Activated naive CD8-positive, alpha-beta T cell treated with anti-CD3 and anti-CD28 coated beads, Interleukin-2, amount 10 ng/mL, durations not matched to agents 7 days and 5 days (primary cell): Measurements from ENCODE around the gene GALNT2. TPM values are rescaled to one million over a fixed set of nuclear protein-coding genes. Genes with fewer than 3 reads are reported as not detected.

Experiments
- ATAC-seq: fragments of 150-1000 bp; cut with Tn5 transposase; one replicate; pipeline ENCODE4 v1.10.0; 2021; ENCODE audit warnings: low read depth, moderate library complexity
- POLR2A ChIA-PET: fragments of 350-600 bp; sonication (Branson Sonifier 250); formaldehyde crosslinking; loops from one replicate; lab custom pipeline; 2021; ENCODE audit warnings: antibody characterized with exemption; lab: Charles Lee
- DNase-seq: peaks from one replicate; pipeline ENCODE4 v3.0.0; 2021
- H3K27ac Mint-ChIP-seq: one replicate; pipeline ENCODE4 v1.8.0; 2022; ENCODE audit warnings: mild to moderate bottlenecking, mixed read lengths
- H3K27me3 Mint-ChIP-seq: one replicate; pipeline ENCODE4 v1.8.0; 2022; ENCODE audit warnings: mild to moderate bottlenecking, moderate library complexity, mixed read lengths
- H3K36me3 Mint-ChIP-seq: one replicate; pipeline ENCODE4 v1.8.0; 2021; ENCODE audit warnings: mild to moderate bottlenecking, mixed read lengths
- H3K4me1 Mint-ChIP-seq: one replicate; pipeline ENCODE4 v1.8.0; 2021; ENCODE audit warnings: mixed read lengths
- H3K4me3 Mint-ChIP-seq: one replicate; pipeline ENCODE4 v1.8.0; 2022; ENCODE audit warnings: mild to moderate bottlenecking, moderate library complexity, mixed read lengths
- H3K9me3 Mint-ChIP-seq: one replicate; pipeline ENCODE4 v1.8.0; 2021; ENCODE audit warnings: mixed read lengths
- total RNA-seq, 2 experiments: library from RNA; stranded (reverse); gene quantifications; one replicate each; pipeline ENCODE4 v1.2.3, GENCODE V29; 2021

The GALNT2 gene
- total RNA-seq, result 10 to 100 TPM; 25.3 to 29.0 TPM

GRCh38 chr1:230066466-230067404, at the start of gene GALNT2:
TSS of gene GALNT2 (plus strand) at chr1:230067238. CDS start at chr1:230067281, 43 bp downstream.
- H3K27me3 Mint-ChIP-seq, result peaks cover 4% of the 10 kb centered on the region

DNA sequence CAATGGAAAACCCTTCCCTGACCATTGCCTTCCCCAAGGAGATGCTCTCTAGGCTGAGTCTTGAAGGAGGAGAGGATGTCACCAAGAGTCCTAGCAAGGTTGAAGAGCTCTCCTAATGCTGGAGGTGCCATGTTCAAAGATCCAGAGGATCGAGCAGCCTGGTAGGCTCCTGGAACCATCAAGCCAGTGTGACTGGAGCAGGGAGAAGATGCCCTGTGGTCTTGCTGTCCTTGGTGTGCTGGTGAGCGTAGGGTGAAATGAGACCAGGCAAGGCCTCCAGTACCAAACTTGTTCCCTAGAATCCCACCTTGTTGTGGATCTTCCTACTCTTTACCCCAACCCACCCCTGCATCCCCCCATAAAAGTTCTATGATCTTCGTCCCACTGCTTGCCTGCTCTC, 46.6 kb upstream of the GALNT2 start:
- Mint-ChIP-seq H3K27ac (no peak overlapping the region), H3K4me1 (no peaks in the 10 kb centered on the region), H3K36me3 (no peaks in the 10 kb centered on the region), H3K4me3 (no peak overlapping the region), H3K9me3 (no peaks in the 10 kb centered on the region), H3K27me3 (peaks cover 6% of the 10 kb centered on the region)
- DNase-seq (no peak), ATAC-seq (no peak)
- POLR2A ChIA-PET, result no interaction called here

More at GRCh38 chr1:230066466-230067404, at the start of gene GALNT2:
- peak within 1 kb of the TSS; percentile 90 for H3K27ac Mint-ChIP-seq
- H3K4me1 Mint-ChIP-seq, result peaks cover 25% of the 10 kb centered on the region
- H3K9me3 Mint-ChIP-seq, result peaks cover 7% of the 10 kb centered on the region
- ATAC-seq, result peak; percentile 86
- peaks cover 5% of the 10 kb centered on the region for H3K36me3 Mint-ChIP-seq
- POLR2A ChIA-PET, result interaction anchor here (0.6 to 1.5 kb wide), 3 partner anchors 43 to 440 kb away, joined by 3 to 6 read pairs (median 4); partner anchors contain the start of genes TAF5L and URB2
- peak; percentile 94 for DNase-seq
- peak within 1 kb of the TSS; percentile 92 for H3K4me3 Mint-ChIP-seq

DNA sequence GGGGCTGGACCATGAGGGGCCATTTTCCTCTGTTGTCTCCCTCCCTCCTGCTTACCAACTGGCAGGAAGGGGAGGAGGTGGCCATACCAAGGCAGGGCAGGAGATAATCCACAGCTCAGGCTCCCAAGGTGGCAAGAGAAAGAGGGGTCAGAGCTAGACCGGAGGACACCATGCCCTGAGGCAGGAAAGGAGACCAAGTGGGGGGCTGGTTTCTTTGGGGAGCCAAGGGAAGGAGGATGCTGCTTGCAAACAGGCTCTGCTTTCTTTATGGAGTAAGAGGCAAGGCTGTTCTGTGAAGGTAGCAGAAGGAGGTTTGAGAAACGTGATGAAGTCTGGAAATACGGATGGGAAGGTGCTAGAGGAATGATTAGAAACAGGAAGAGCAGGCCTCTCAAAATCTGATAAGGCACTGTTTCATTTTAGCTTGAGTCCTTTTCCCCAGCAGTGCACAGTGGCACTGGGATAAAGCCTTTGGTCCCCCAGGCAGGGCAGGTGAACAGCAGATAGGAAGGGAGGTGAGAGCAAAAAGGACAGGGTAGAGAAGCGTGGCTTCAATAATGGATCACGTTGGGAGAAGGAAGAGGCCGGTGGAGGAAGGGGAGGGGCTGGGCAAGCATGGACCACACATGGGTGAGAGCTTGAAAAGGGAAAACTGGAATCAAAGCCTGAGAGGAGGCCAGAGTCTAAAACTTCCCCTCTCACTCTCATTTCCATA, 44.2 kb upstream of the GALNT2 start:
- POLR2A ChIA-PET, result no interaction called here
- Mint-ChIP-seq H3K36me3 (peaks cover 1% of the 10 kb centered on the region), H3K4me3 (no peak overlapping the region), H3K9me3 (no peaks in the 10 kb centered on the region), H3K27me3 (peaks cover 9% of the 10 kb centered on the region), H3K4me1 (no peaks in the 10 kb centered on the region), H3K27ac (no peak overlapping the region)
- DNase-seq, result no peak
- ATAC-seq, result no peak

DNA sequence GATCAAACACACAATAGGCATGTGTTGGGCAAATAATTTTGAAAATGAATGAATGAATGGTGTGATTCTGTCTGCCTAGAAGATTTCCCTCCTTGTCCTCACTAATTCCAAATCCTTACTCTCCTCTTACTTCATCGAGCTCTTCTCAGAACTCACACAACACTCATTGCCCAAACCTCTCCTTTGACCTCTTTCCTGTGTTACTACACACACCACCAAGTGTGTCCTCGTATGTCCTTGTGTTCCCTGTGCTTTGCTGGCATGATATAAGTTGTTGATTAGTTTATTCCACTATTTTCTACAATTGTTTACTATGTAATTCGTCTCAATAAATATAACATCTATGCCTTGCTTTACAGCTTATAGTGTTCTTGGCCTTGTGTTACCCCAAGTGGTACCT, 41.4 kb upstream of the GALNT2 start:
- Mint-ChIP-seq H3K9me3 (no peaks in the 10 kb centered on the region), H3K27ac (no peak overlapping the region), H3K4me1 (peaks cover 2% of the 10 kb centered on the region), H3K27me3 (peaks cover 5% of the 10 kb centered on the region), H3K4me3 (no peak overlapping the region), H3K36me3 (peaks cover 1% of the 10 kb centered on the region)
- no peak for DNase-seq
- POLR2A ChIA-PET, result no interaction called here
- ATAC-seq, result no peak

- Mint-ChIP-seq H3K36me3 (peaks cover 1% of the 10 kb centered on the region), H3K9me3 (no peaks in the 10 kb centered on the region), H3K27ac (no peak overlapping the region), H3K27me3 (peaks cover 5% of the 10 kb centered on the region), H3K4me1 (peaks cover 2% of the 10 kb centered on the region), H3K4me3 (no peak overlapping the region)
- DNase-seq, result no peak
- POLR2A ChIA-PET, result no interaction called here
- ATAC-seq, result no peak
These were observed 40.9 kb upstream of the GALNT2 start for GRCh38 chr1:230026139-230026538.

DNA sequence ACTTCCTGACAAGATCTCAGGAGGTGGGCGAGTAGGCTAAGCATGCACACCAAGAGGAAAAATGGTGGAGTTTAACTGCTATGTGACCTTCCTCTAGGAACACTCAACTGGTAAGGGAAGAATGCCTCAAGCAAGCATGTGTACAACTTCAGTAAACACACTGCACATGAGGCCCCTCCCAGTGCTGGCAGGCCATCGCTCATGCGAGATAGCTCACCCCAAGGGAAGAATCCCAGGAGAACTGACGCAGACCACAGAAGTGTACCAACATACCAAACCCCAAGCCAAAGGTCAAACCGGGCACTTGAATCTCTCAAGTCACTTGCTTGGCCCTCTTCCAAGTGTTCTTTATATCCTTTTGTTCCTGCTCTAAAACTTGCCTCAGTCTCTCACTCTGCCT, 40.5 kb upstream of the GALNT2 start:
- Mint-ChIP-seq H3K4me3 (no peak overlapping the region), H3K9me3 (no peaks in the 10 kb centered on the region), H3K27ac (no peak overlapping the region), H3K36me3 (peaks cover 1% of the 10 kb centered on the region), H3K27me3 (peaks cover 5% of the 10 kb centered on the region), H3K4me1 (peaks cover 2% of the 10 kb centered on the region)
- ATAC-seq, result no peak
- POLR2A ChIA-PET, result no interaction called here
- DNase-seq, result no peak

DNA sequence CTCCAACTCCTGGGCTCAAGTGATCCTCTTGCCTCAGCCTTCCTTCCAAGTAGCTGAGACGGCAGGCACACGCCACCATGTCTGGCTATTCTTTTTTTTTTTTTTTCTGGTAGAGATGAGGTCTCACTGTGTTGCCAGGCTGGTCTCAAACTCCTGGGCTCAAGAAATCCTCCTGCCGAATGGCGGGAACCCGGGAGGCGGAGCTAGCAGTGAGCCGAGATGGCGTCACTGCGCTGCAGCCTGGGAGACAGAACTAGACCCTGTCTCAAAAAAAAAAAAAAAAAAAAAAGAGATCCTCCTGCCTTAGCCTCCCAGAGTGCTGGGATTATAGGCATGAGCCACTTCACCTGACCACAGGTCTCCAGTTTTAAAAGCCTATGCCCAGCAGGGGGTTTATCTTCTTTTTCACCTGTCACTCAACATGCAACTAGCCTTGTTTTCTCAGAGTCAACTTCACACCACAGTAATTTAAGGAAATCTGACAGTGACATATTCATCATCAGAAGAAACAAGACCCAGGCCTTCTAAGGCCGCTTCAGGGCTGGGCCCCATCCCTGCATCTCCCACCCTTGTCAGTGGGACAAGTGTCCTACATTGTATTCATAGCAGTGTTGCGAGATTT, 38.3 kb upstream of the GALNT2 start:
- ATAC-seq (no peak), DNase-seq (no peak)
- Mint-ChIP-seq H3K27ac (no peak overlapping the region), H3K9me3 (no peaks in the 10 kb centered on the region), H3K36me3 (peaks cover 1% of the 10 kb centered on the region), H3K4me1 (peaks cover 2% of the 10 kb centered on the region), H3K27me3 (peaks cover 3% of the 10 kb centered on the region), H3K4me3 (no peak overlapping the region)
- POLR2A ChIA-PET, result no interaction called here

DNA sequence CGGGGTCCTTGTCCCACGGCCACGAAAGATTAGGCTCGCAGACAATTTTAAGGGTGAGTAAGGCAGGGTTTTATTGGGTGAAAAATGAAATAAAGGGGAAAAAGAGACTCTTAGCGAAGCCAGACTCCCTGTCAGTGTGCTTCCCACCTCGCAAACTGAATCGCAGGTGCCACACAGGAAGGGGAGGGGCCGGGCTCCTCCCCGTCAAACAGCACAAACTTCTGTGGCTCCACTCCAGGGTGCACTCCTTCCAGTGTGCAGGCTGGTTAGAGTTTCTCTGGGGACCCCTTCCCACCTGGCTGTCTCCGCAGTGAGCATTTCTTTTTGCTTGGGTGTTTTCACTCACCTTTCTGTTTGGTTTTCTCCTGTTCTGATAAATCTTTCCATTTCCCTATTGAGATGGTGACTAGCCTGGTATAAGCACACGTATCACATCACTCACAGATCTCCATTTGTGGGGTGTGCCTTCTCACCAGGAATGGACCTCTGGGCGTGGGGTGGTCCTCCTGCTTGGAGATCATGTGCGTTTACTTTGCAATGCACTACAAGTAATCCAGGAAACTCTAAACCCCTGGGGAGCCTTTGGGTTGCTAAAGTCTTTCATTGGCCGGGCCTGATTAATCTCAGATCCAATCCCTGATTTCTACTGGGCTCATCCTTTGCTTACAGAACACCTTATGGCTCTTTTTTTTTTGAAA, 37.6 kb upstream of the GALNT2 start:
- Mint-ChIP-seq H3K9me3 (no peaks in the 10 kb centered on the region), H3K27ac (no peak overlapping the region)

GRCh38 chr1:230030122-230030821, 36.8 kb upstream of the GALNT2 start:
- no peaks in the 10 kb centered on the region for H3K9me3 Mint-ChIP-seq
- no peak for DNase-seq
- peaks cover 3% of the 10 kb centered on the region for H3K27me3 Mint-ChIP-seq
- no peak overlapping the region for H3K27ac Mint-ChIP-seq
- peaks cover 2% of the 10 kb centered on the region for H3K4me1 Mint-ChIP-seq
- H3K4me3 Mint-ChIP-seq, result no peak overlapping the region
- ATAC-seq, result no peak
- POLR2A ChIA-PET, result no interaction called here
- peaks cover 1% of the 10 kb centered on the region for H3K36me3 Mint-ChIP-seq

More for the DNA sequence above, 37.6 kb upstream of the GALNT2 start:
- peaks cover 1% of the 10 kb centered on the region for H3K36me3 Mint-ChIP-seq
- POLR2A ChIA-PET, result no interaction called here
- peaks cover 3% of the 10 kb centered on the region for H3K27me3 Mint-ChIP-seq
- no peak overlapping the region for H3K4me3 Mint-ChIP-seq
- ATAC-seq, result no peak
- DNase-seq, result no peak
- H3K4me1 Mint-ChIP-seq, result peaks cover 2% of the 10 kb centered on the region

DNA sequence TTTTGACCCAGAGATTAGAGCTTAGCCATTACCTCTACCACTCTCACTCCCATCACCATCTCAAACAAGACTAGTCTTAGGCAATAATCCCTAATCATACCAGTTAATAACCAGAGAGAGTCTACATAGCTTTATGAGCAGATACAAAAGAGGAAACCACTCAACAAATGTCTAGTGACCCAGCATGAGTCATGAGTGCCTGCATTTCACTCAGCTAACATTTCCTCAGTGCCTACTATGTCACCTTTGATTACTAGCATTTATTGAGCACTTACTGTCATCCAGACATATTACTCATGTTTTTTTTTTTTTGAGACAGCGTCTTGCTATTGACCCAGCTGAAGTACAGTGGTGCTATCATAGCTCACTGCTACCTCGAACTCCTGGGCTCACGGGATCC, 35.9 kb upstream of the GALNT2 start:
- POLR2A ChIA-PET, result no interaction called here
- ATAC-seq (no peak), DNase-seq (no peak)
- Mint-ChIP-seq H3K4me3 (no peak overlapping the region), H3K4me1 (peaks cover 2% of the 10 kb centered on the region), H3K9me3 (peaks cover 4% of the 10 kb centered on the region), H3K27me3 (no peaks in the 10 kb centered on the region), H3K27ac (no peak overlapping the region), H3K36me3 (peaks cover 2% of the 10 kb centered on the region)

GRCh38 chr1:230032516-230033281, 34.3 kb upstream of the GALNT2 start:
- peaks cover 6% of the 10 kb centered on the region for H3K9me3 Mint-ChIP-seq
- ATAC-seq, result no peak
- POLR2A ChIA-PET, result no interaction called here
- peaks cover 2% of the 10 kb centered on the region for H3K4me1 Mint-ChIP-seq
- no peak overlapping the region for H3K27ac Mint-ChIP-seq
- no peaks in the 10 kb centered on the region for H3K27me3 Mint-ChIP-seq
- H3K36me3 Mint-ChIP-seq, result peaks cover 2% of the 10 kb centered on the region
- DNase-seq, result no peak
- H3K4me3 Mint-ChIP-seq, result no peak overlapping the region

DNA sequence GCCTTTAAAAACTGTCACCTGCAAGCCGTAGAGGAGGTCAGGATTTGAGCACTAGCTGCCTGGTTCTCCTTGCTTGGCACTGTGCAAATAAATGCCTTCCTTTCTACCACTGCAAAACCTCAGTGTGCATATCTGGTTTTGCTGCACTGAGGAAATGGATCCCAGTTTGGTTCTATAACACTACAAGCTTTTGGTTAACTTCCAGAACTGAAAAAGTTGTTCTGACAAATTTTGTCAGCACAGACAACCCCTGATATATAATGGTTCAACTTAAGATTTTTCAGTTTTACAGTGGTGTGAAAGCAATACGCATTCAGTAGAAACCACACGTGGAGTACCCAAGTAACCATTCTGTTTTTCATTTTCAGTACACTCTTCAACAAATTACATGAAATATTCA, 29.8 kb upstream of the GALNT2 start:
- no peak for DNase-seq
- POLR2A ChIA-PET, result no interaction called here
- Mint-ChIP-seq H3K36me3 (peaks cover 5% of the 10 kb centered on the region), H3K4me1 (no peaks in the 10 kb centered on the region), H3K4me3 (no peak overlapping the region), H3K27ac (no peak overlapping the region), H3K27me3 (peaks cover 6% of the 10 kb centered on the region), H3K9me3 (peaks cover 6% of the 10 kb centered on the region)
- no peak for ATAC-seq
